ENCODE measurements around the gene PWWP2B. TPM values are rescaled to one million over a fixed set of nuclear protein-coding genes. Genes with fewer than 3 reads are reported as not detected.

PWWP2B gene
- total and polyA plus RNA-seq, 2 of the 13 experiments (the other 11 are each of a cell fraction or from before 2014, with no cell fraction given), result 2.3 to 4.7 TPM

GRCh38 chr10:132395704-132396493 lies 1.1 kb upstream of the PWWP2B start (continued):
- TF ChIP-seq, protein P1, sequence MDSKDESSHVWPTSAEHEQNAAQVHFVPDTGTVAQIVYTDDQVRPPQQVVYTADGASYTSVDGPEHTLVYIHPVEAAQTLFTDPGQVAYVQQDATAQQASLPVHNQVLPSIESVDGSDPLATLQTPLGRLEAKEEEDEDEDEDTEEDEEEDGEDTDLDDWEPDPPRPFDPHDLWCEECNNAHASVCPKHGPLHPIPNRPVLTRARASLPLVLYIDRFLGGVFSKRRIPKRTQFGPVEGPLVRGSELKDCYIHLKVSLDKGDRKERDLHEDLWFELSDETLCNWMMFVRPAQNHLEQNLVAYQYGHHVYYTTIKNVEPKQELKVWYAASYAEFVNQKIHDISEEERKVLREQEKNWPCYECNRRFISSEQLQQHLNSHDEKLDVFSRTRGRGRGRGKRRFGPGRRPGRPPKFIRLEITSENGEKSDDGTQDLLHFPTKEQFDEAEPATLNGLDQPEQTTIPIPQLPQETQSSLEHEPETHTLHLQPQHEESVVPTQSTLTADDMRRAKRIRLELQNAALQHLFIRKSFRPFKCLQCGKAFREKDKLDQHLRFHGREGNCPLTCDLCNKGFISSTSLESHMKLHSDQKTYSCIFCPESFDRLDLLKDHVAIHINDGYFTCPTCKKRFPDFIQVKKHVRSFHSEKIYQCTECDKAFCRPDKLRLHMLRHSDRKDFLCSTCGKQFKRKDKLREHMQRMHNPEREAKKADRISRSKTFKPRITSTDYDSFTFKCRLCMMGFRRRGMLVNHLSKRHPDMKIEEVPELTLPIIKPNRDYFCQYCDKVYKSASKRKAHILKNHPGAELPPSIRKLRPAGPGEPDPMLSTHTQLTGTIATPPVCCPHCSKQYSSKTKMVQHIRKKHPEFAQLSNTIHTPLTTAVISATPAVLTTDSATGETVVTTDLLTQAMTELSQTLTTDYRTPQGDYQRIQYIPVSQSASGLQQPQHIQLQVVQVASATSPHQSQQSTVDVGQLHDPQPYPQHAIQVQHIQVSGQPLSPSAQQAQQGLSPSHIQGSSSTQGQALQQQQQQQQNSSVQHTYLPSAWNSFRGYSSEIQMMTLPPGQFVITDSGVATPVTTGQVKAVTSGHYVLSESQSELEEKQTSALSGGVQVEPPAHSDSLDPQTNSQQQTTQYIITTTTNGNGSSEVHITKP (CRISPR knock-in tag; IDR thresholded peaks at IDR 0.05; ENCODE audit: low read depth), result no peak
- TF ChIP-seq ZNF383 (CRISPR knock-in tag; IDR thresholded peaks at IDR 0.05; ENCODE audit: borderline replicate concordance) (no peak), ATF7-NPFF (CRISPR knock-in tag; IDR thresholded peaks at IDR 0.05; ENCODE audit: low read depth) (no peak), KLF12 (CRISPR knock-in tag; IDR thresholded peaks at IDR 0.05; ENCODE audit: borderline replicate concordance) (peak; percentile 46; the same call in 1 of the 2 replicates), SP5 (CRISPR knock-in tag; IDR thresholded peaks at IDR 0.05; ENCODE audit: borderline replicate concordance, low read depth) (peak; percentile 72; the same call in 1 of the 2 replicates), HDAC2 (CRISPR knock-in tag; IDR thresholded peaks at IDR 0.05) (peak; percentile 45; the same call in 1 of the 2 replicates), GZF1 (CRISPR knock-in tag; IDR thresholded peaks at IDR 0.05) (no peak), SIN3B (IDR thresholded peaks at IDR 0.05; ENCODE audit: low read length) (no peak), ISX (CRISPR knock-in tag; conservative IDR thresholded peaks at IDR 0.05) (no peak), ZNF598 (CRISPR knock-in tag; IDR thresholded peaks at IDR 0.05; ENCODE audit: borderline replicate concordance) (peak; percentile 48; the same call in 1 of the 2 replicates), ZBTB43 (CRISPR knock-in tag; conservative IDR thresholded peaks at IDR 0.05) (peak; percentile 55; the same call in 1 of the 2 replicates), HNRNPK (IDR thresholded peaks at IDR 0.05; ENCODE audit: low read depth, low read length, poor library complexity, severe bottlenecking) (peak; percentile 56), FOXK2 (IDR thresholded peaks at IDR 0.05) (no peak), RARG (CRISPR knock-in tag; IDR thresholded peaks at IDR 0.05; ENCODE audit: low read depth) (no peak), FOXO1 (CRISPR knock-in tag; IDR thresholded peaks at IDR 0.05) (no peak; the same call in 1 of the 2 replicates), JDP2 (CRISPR knock-in tag; IDR thresholded peaks at IDR 0.05; ENCODE audit: borderline replicate concordance) (no peak), ZNF230 (CRISPR knock-in tag; IDR thresholded peaks at IDR 0.05) (no peak)
- TF ChIP-seq, protein P2, sequence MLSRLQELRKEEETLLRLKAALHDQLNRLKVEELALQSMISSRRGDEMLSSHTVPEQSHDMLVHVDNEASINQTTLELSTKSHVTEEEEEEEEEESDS (CRISPR knock-in tag; IDR thresholded peaks at IDR 0.05; ENCODE audit: borderline replicate concordance), result no peak
- TF ChIP-seq, protein P3, sequence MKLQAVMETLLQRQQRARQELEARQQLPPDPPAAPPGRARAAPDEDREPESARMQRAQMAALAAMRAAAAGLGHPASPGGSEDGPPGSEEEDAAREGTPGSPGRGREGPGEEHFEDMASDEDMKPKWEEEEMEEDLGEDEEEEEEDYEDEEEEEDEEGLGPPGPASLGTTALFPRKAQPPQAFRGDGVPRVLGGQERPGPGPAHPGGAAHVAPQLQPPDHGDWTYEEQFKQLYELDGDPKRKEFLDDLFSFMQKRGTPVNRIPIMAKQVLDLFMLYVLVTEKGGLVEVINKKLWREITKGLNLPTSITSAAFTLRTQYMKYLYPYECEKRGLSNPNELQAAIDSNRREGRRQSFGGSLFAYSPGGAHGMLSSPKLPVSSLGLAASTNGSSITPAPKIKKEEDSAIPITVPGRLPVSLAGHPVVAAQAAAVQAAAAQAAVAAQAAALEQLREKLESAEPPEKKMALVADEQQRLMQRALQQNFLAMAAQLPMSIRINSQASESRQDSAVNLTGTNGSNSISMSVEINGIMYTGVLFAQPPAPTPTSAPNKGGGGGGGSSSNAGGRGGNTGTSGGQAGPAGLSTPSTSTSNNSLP (IDR thresholded peaks at IDR 0.05; ENCODE audit: low read depth, low read length), result no peak
- TF ChIP-seq, protein P4, sequence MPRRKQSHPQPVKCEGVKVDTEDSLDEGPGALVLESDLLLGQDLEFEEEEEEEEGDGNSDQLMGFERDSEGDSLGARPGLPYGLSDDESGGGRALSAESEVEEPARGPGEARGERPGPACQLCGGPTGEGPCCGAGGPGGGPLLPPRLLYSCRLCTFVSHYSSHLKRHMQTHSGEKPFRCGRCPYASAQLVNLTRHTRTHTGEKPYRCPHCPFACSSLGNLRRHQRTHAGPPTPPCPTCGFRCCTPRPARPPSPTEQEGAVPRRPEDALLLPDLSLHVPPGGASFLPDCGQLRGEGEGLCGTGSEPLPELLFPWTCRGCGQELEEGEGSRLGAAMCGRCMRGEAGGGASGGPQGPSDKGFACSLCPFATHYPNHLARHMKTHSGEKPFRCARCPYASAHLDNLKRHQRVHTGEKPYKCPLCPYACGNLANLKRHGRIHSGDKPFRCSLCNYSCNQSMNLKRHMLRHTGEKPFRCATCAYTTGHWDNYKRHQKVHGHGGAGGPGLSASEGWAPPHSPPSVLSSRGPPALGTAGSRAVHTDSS (CRISPR knock-in tag; conservative IDR thresholded peaks at IDR 0.05), result no peak
